H1 (cell line): ENCODE data around the gene MYO3A. TPM values are rescaled to one million over a fixed set of nuclear protein-coding genes. Genes with fewer than 3 reads are reported as not detected.

Source experiments
- CTCF ChIA-PET: fragments of 300-600 bp; sonication (Branson Sonifier 250); formaldehyde crosslinking; loops from one replicate; lab custom pipeline; 2021; ENCODE audit not compliant: partially characterized antibody; lab: Charles Lee
- POLR2A ChIA-PET: fragments of 300-600 bp; sonication (Branson Sonifier 250); formaldehyde crosslinking; loops from one replicate; lab custom pipeline; 2021; ENCODE audit warnings: inconsistent platforms; ENCODE audit not compliant: partially characterized antibody; lab: Charles Lee
- DNase-seq, 2 experiments: peaks; one replicate each; pipeline versions ENCODE4 v3.0.0 to v3.0.0-alpha.2; 2010 to 2022; ENCODE audit warnings: low spot score in 2 of 2, low read depth in 1 of 2, mixed read lengths in 1 of 2
- FAIRE-seq: peaks from 2 replicates; lab custom pipeline; 2011; peaks lifted over from hg19 to GRCh38; lab: Jason Lieb, UNC
- H2AFZ ChIP-seq: 2 replicates; pipeline ENCODE4 v1.8.1; 2012; ENCODE audit warnings: low read length, inconsistent platforms
- H2AK5ac ChIP-seq: 2 replicates; pipeline ENCODE4 v1.6.1; 2013; ENCODE audit warnings: low read depth, low read length
- H2BK120ac ChIP-seq: replicated peaks from 2 replicates; pipeline ENCODE3; 2013; ENCODE audit warnings: low read depth, low read length, inconsistent platforms
- H2BK12ac ChIP-seq: 2 replicates; pipeline ENCODE4 v1.6.1; 2013; ENCODE audit warnings: low read depth, low read length
- H2BK15ac ChIP-seq: 2 replicates; pipeline ENCODE4 v1.6.1; 2013; ENCODE audit warnings: low read length
- H2BK20ac ChIP-seq: 2 replicates; pipeline ENCODE4 v1.6.1; 2013; ENCODE audit warnings: low read length
- H2BK5ac ChIP-seq: 2 replicates; pipeline ENCODE4 v1.6.1; 2013; ENCODE audit warnings: low read depth, low read length
- H3K14ac ChIP-seq: 2 replicates; pipeline ENCODE4 v1.6.1; 2013; ENCODE audit warnings: inconsistent platforms; ENCODE audit not compliant: insufficient read length
- H3K18ac ChIP-seq: 2 replicates; pipeline ENCODE4 v1.6.1; 2013; ENCODE audit warnings: low read length; ENCODE audit errors: extremely low read depth
- H3K23ac ChIP-seq: 2 replicates; pipeline ENCODE4 v1.6.1; 2013; ENCODE audit warnings: inconsistent platforms; ENCODE audit not compliant: insufficient read length
- H3K23me2 ChIP-seq: 2 replicates; pipeline ENCODE4 v1.6.1; 2013; ENCODE audit warnings: low read depth, low read length
- H3K27ac ChIP-seq: 2 replicates; pipeline ENCODE4 v1.6.1; 2011; ENCODE audit warnings: low read depth, low read length, inconsistent platforms
- H3K27me3 ChIP-seq, 4 experiments: replicated peaks in 1 of 4; 1 replicate in 1 of 4; 2 replicates in 3 of 4; pipeline versions ENCODE4 v1.6.1 to v1.8.1; 2011 to 2013; ENCODE audit warnings: low read length in 3 of 4, mild to moderate bottlenecking in 3 of 4, inconsistent platforms in 2 of 4, mixed read lengths in 2 of 4, moderate library complexity in 1 of 4; ENCODE audit not compliant: control insufficient read depth in 3 of 4, insufficient read depth in 3 of 4; ENCODE audit errors: extremely low read depth in 1 of 4
- H3K36me3 ChIP-seq, 4 experiments: 2 replicates each; pipeline versions ENCODE4 v1.6.1 to v1.8.1; 2011 to 2013; ENCODE audit warnings: mild to moderate bottlenecking in 4 of 4, low read length in 3 of 4, moderate library complexity in 2 of 4, control low read depth in 1 of 4, inconsistent platforms in 1 of 4; ENCODE audit not compliant: insufficient read depth in 4 of 4, control insufficient read depth in 2 of 4
- H3K4ac ChIP-seq: replicated peaks from 2 replicates; pipeline ENCODE3; 2013; ENCODE audit warnings: low read length, low read depth, mixed read lengths, inconsistent platforms; ENCODE audit not compliant: insufficient read length
- H3K4me1 ChIP-seq, 4 experiments: replicated peaks in 1 of 4; 1 replicate in 1 of 4; 2 replicates in 3 of 4; pipeline versions ENCODE4 v1.6.1 to v1.8.1; 2011 to 2013; ENCODE audit warnings: low read length in 3 of 4, inconsistent platforms in 2 of 4, mixed read lengths in 1 of 4; ENCODE audit not compliant: insufficient read depth in 4 of 4, control insufficient read depth in 3 of 4
- H3K4me2 ChIP-seq, 2 experiments: 2 replicates each; pipeline versions ENCODE4 v1.6.1 to v1.8.1; 2011 to 2013; ENCODE audit warnings: low read depth in 2 of 2, low read length in 2 of 2, control low read depth in 1 of 2, inconsistent platforms in 1 of 2, mild to moderate bottlenecking in 1 of 2; ENCODE audit not compliant: insufficient read depth in 1 of 2
- H3K4me3 ChIP-seq, 4 experiments: fragments of 200-600, 300-600 bp in 1 of 4; sonication (generic), shearing (Covaris generic), sonication (Bioruptor Twin) in 1 of 4; 2 replicates each; pipeline versions ENCODE4 v1.5.1 to v1.8.1; 2011 to 2016; ENCODE audit warnings: low read length in 4 of 4, low read depth in 3 of 4, control low read depth in 2 of 4, inconsistent platforms in 2 of 4, mild to moderate bottlenecking in 2 of 4, mixed read lengths in 1 of 4, moderate library complexity in 1 of 4; ENCODE audit not compliant: insufficient read depth in 2 of 4; ENCODE audit errors: extremely low read depth in 1 of 4
- H3K56ac ChIP-seq: replicated peaks from 2 replicates; pipeline ENCODE3; 2013; ENCODE audit warnings: low read depth, mild to moderate bottlenecking, mixed read lengths, low read length, inconsistent platforms; ENCODE audit not compliant: insufficient read length
- H3K79me1 ChIP-seq: 2 replicates; pipeline ENCODE4 v1.6.1; 2013; ENCODE audit warnings: low read depth, low read length, control low read depth
- H3K79me2 ChIP-seq, 2 experiments: 2 replicates each; pipeline versions ENCODE4 v1.6.1 to v1.8.1; 2012 to 2013; ENCODE audit warnings: low read length in 2 of 2, mild to moderate bottlenecking in 2 of 2, inconsistent platforms in 1 of 2; ENCODE audit not compliant: insufficient read depth in 2 of 2, control insufficient read depth in 1 of 2
- H3K9ac ChIP-seq, 4 experiments: replicated peaks in 1 of 4; 1 replicate in 1 of 4; 2 replicates in 3 of 4; pipeline versions ENCODE4 v1.6.1 to v1.8.1; 2011 to 2013; ENCODE audit warnings: low read depth in 3 of 4, low read length in 3 of 4, control low read depth in 2 of 4, mild to moderate bottlenecking in 2 of 4, moderate library complexity in 2 of 4, inconsistent platforms in 1 of 4; ENCODE audit errors: extremely low read depth in 1 of 4
- H3K9me3 ChIP-seq, 2 experiments: 2 replicates each; pipeline versions ENCODE4 v1.6.1 to v1.8.1; 2012 to 2013; ENCODE audit warnings: mild to moderate bottlenecking in 2 of 2, moderate library complexity in 2 of 2, control low read depth in 1 of 2, inconsistent platforms in 1 of 2, low read depth in 1 of 2, low read length in 1 of 2, mixed read lengths in 1 of 2; ENCODE audit not compliant: insufficient read depth in 2 of 2
- H4K20me1 ChIP-seq, 2 experiments: replicated peaks in 1 of 2; 2 replicates each; pipeline versions ENCODE3 to v1.8.1; 2011 to 2013; ENCODE audit warnings: inconsistent platforms in 2 of 2, low read length in 2 of 2, mild to moderate bottlenecking in 1 of 2; ENCODE audit not compliant: insufficient read depth in 2 of 2, control insufficient read depth in 1 of 2
- H4K5ac ChIP-seq: 2 replicates; pipeline ENCODE4 v1.6.1; 2013; ENCODE audit warnings: low read length, low read depth, mixed read lengths, inconsistent platforms; ENCODE audit not compliant: insufficient read length
- H4K8ac ChIP-seq: 2 replicates; pipeline ENCODE4 v1.8.0; 2013; ENCODE audit warnings: mild to moderate bottlenecking, moderate library complexity, low read length, inconsistent platforms; ENCODE audit not compliant: insufficient read depth; ENCODE audit errors: extremely low read depth
- H4K91ac ChIP-seq: replicated peaks from 2 replicates; pipeline ENCODE3; 2013; ENCODE audit warnings: low read length, mixed read lengths, inconsistent platforms; ENCODE audit not compliant: insufficient read length
- BACH1 ChIP-seq: IDR thresholded peaks from 2 replicates; pipeline ENCODE4 v1.6.1; 2012; ENCODE audit warnings: low read length, improper control_type of control experiment
- BRCA1 ChIP-seq: IDR thresholded peaks from 2 replicates; pipeline ENCODE4 v1.6.1; 2012; ENCODE audit warnings: low read depth, low read length, improper control_type of control experiment
- EGR1 ChIP-seq: IDR thresholded peaks from 2 replicates; pipeline ENCODE4 v1.6.1; 2011; ENCODE audit warnings: low read depth, low read length, borderline replicate concordance
- GABPA ChIP-seq: IDR thresholded peaks from 2 replicates; pipeline ENCODE4 v1.6.1; 2011; ENCODE audit warnings: mild to moderate bottlenecking, low read length, moderate library complexity, borderline replicate concordance; ENCODE audit not compliant: insufficient read depth
- SP2 ChIP-seq: IDR thresholded peaks from 2 replicates; pipeline ENCODE4 v1.6.1; 2012; ENCODE audit warnings: mild to moderate bottlenecking, low read length, inconsistent platforms
- SRF ChIP-seq: IDR thresholded peaks from 2 replicates; pipeline ENCODE4 v1.6.1; 2011; ENCODE audit warnings: mild to moderate bottlenecking, low read depth, low read length, moderate library complexity
- polyA plus RNA-seq, 7 experiments: library from polyadenylated mRNA; depleted of rRNA in 3 of 7; stranded (reverse) in 5 of 7; unstranded in 2 of 7; fragments of >200 nt in 5 of 7; fragments of 200-250 nt in 2 of 7; gene quantifications; 1 replicate in 5 of 7; 2 replicates in 1 of 7; 4 replicates in 1 of 7; pipeline versions ENCODE4 v1.2.1 to v1.2.3, GENCODE V29; 2011 to 2013; ENCODE audit warnings: missing spikeins in 2 of 7, mixed read lengths in 2 of 7
- total RNA-seq: library from RNA; stranded (reverse); fragmentation: NEBNext Ultra II Directional; extraction: Animal tissue kit (Norgen Biotek cat#: 25700); gene quantifications from 2 replicates; pipeline ENCODE4 v1.2.1, GENCODE V29; 2021

MYO3A gene
- total and polyA plus RNA-seq, 2 of the 8 experiments (the other 6 are each of a cell fraction or from before 2014, with no cell fraction given): 3.9 to 5.3 TPM

DNA sequence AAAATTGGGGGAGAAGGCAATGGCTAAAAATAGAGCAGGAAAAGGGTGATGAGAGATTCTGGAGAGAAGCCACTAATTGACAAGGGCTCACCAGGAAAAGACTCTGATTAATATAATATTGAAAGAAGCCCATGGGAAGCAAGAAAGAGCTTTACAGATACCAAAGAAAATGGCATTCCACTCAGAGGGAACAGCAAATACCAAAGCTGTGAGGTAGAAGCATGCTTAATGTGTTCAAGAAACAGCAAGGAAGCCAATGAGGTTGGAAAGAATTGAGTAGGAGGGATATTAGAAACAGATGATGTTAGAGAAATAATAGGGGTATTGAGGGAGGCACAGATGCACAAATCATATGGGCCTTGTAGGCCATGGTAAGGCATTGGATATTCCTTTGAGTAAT is 130.1 kb downstream of the MYO3A start:
- H3K36me3 ChIP-seq: no peaks in the 10 kb centered on the region
- no peaks in the 10 kb centered on the region for H3K23me2 ChIP-seq
- no peak overlapping the region for H2BK20ac ChIP-seq
- H3K9ac ChIP-seq: no peak overlapping the region
- H4K91ac ChIP-seq: no peak overlapping the region
- no peak overlapping the region for H3K23ac ChIP-seq
- H2BK120ac ChIP-seq: no peak overlapping the region
- H2AK5ac ChIP-seq: no peak overlapping the region
- no peak for DNase-seq
- H3K79me1 ChIP-seq: no peaks in the 10 kb centered on the region
- H3K27ac ChIP-seq: no peak overlapping the region
- H3K79me2 ChIP-seq: no peaks in the 10 kb centered on the region
- no peak overlapping the region for H3K18ac ChIP-seq
- H4K8ac ChIP-seq: no peak overlapping the region
- CTCF ChIA-PET: interaction anchor here (0.5 kb wide), 1 partner anchor 131 kb away, joined by 3 read pairs; no protein-coding TSS in a partner anchor
- no peak overlapping the region for H3K14ac ChIP-seq
- TF ChIP-seq BACH1 (no peak), SP2 (no peak), EGR1 (no peak), GABPA (no peak), BRCA1 (no peak), SRF (no peak)
- TF ChIP-seq, all 59 proteins: peak for 0
- no peaks in the 10 kb centered on the region for H3K4me1 ChIP-seq
- H2BK15ac ChIP-seq: no peak overlapping the region
- no peak overlapping the region for H2BK5ac ChIP-seq
- H3K27me3 ChIP-seq: no peaks in the 10 kb centered on the region
- H3K56ac ChIP-seq: no peak overlapping the region
- H4K5ac ChIP-seq: no peak overlapping the region
- H3K4me3 ChIP-seq: no peak overlapping the region
- H3K4ac ChIP-seq: no peak overlapping the region
- no peak overlapping the region for H3K4me2 ChIP-seq
- no peaks in the 10 kb centered on the region for H3K9me3 ChIP-seq
- POLR2A ChIA-PET: no interaction called here
- no peak for FAIRE-seq
- H2AFZ ChIP-seq: no peak overlapping the region
- H4K20me1 ChIP-seq: no peaks in the 10 kb centered on the region
- H2BK12ac ChIP-seq: no peak overlapping the region
